Ovary (tissue), 9 donors: ENCODE results near the gene MAST4. TPM values are rescaled to one million over a fixed set of nuclear protein-coding genes. Genes with fewer than 3 reads are reported as not detected.
A peak's percentile ranks its signal among the peaks of the same experiment; 100 is the strongest.

Source experiments
- DNase-seq, 5 donors: peaks; one replicate each; pipeline ENCODE4 v3.0.0-alpha.2; 2019 to 2020
- H3K27ac ChIP-seq, 2 donors: fragments of 200-600 bp; one replicate each; pipeline versions ENCODE4 v1.5.1 to v1.8.0; 2019 to 2022
- H3K27me3 ChIP-seq: fragments of 200-600 bp; one replicate; pipeline ENCODE4 v1.8.0; 2022
- H3K36me3 ChIP-seq: fragments of 200-600 bp; sonication (generic); one replicate; pipeline ENCODE4 v1.5.1; 2019
- H3K4me1 ChIP-seq: one replicate; pipeline ENCODE4 v1.8.1; 2013; ENCODE audit warnings: mild to moderate bottlenecking, moderate library complexity; ENCODE audit not compliant: insufficient read depth
- H3K4me3 ChIP-seq: fragments of 200-600 bp; sonication (generic); one replicate; pipeline ENCODE4 v1.5.1; 2017
- H3K9me3 ChIP-seq, 2 donors: fragments of 200-600 bp in 1 of 2; sonication (generic) in 1 of 2; one replicate each; pipeline versions ENCODE4 v1.5.1 to v1.8.1; 2013 to 2019; ENCODE audit warnings: mild to moderate bottlenecking in 1 of 2, moderate library complexity in 1 of 2
- EP300 ChIP-seq: sonication (generic); formaldehyde crosslinking; IDR thresholded peaks from one replicate; pipeline ENCODE4 v1.6.1; 2017; ENCODE audit warnings: antibody characterized with exemption
- POLR2A ChIP-seq: fragments of 450-650 bp; IDR thresholded peaks from one replicate; pipeline ENCODE4 v1.6.1; 2017; ENCODE audit warnings: antibody characterized with exemption, mild to moderate bottlenecking, moderate library complexity
- WGBS, 3 donors: extraction: QIAGEN DNeasy Blood & Tissue Kit in 1 of 3; methylation state at CpG; one replicate each; pipeline versions ENCODE4 v1.1.5 to v1.1.7; 2013 to 2017; 5-methylcytosine and 5-hydroxymethylcytosine counted together
- intact Hi-C, 4 donors: fragments of 100-400 bp; cut with DNase I; formaldehyde crosslinking; loops; one replicate each; pipeline versions ENCODE4 v1.11.0 to v1.15.1; 2022 to 2023
- polyA plus RNA-seq, 2 donors: library from polyadenylated mRNA; stranded (reverse); fragments of 200-250 nt in 1 of 2; fragments of 350-450 nt in 1 of 2; fragmentation: Illumina TruSeq in 1 of 2; extraction: RNeasy Lipid Tissue Mini Kit (QIAGEN cat#74804) in 1 of 2; gene quantifications; one replicate each; pipeline ENCODE4 v1.2.3, GENCODE V29; 2013 to 2014
- total RNA-seq, 7 donors: library from RNA; depleted of rRNA in 2 of 7; stranded (reverse); fragments of >200 nt in 2 of 7; fragmentation: NEBNext Ultra II Directional in 3 of 7; extraction: Animal tissue kit (Norgen Biotek cat#: 25700) in 3 of 7; gene quantifications; one replicate each; pipeline versions ENCODE4 v1.1.0 to v1.2.4, GENCODE V29; 2016 to 2023
- TF ChIP-seq, protein P1 (sequence below), 3 donors: fragments of 450-650 bp in 2 of 3; fragments of 200-600 bp in 1 of 3; IDR thresholded peaks; one replicate each; pipeline versions ENCODE4 v1.5.1 to v1.8.0; 2016 to 2022; ENCODE audit warnings: antibody characterized with exemption in 3 of 3, mild to moderate bottlenecking in 1 of 3
- donor health status: DM: no; HTN: no; CAD: no; lungs with moderate emphysema.
- donor health status: DM: no; HTN: no; CAD: no.
- donor health status: Bipolar disorder and iron deficiency.
- donor health status: DM: yes; HTN: yes; CAD: no.
- donor health status: DM: no; HTN: no; CAD: no.
- donor health status: DM: yes; HTN: yes; CAD: no.

Gene MAST4
- total and polyA plus RNA-seq, 9 donors: 11.6 to 86.3 (median 57.6) TPM

DNA sequence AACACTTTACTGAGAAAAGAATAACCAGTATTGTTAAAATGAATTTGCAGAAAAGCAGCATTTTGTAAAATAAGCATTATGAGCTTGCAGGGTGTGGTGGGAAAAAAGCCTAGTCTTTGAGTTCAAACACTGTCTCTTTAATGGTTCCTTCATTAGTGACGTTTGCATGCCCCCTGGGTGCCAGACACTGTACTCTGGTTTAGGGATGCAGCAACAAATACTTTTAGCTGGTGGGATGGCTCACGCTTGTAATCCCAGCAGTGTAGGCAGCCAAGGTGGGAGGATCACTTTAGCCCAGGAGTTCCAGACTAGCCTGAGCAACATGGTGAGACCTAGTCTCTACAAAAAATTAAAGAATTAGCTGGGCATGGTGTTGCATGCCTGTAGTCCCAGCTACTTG, 62.3 kb downstream of the MAST4 start:
- intact Hi-C loops: no loop called here
- H3K4me1 ChIP-seq: peaks cover 10% of the 10 kb centered on the region
- H3K36me3 ChIP-seq: no peaks in the 10 kb centered on the region
- no peaks in the 10 kb centered on the region for H3K9me3 ChIP-seq
- H3K27me3 ChIP-seq: no peaks in the 10 kb centered on the region
- H3K27ac ChIP-seq: no peak overlapping the region
- 35 to 43% (median 41%) methylated on average over 2 of the region's 2 CpGs for WGBS, 3 donors
- no peak overlapping the region for H3K4me3 ChIP-seq
- no peak for DNase-seq
- TF ChIP-seq, protein P1, sequence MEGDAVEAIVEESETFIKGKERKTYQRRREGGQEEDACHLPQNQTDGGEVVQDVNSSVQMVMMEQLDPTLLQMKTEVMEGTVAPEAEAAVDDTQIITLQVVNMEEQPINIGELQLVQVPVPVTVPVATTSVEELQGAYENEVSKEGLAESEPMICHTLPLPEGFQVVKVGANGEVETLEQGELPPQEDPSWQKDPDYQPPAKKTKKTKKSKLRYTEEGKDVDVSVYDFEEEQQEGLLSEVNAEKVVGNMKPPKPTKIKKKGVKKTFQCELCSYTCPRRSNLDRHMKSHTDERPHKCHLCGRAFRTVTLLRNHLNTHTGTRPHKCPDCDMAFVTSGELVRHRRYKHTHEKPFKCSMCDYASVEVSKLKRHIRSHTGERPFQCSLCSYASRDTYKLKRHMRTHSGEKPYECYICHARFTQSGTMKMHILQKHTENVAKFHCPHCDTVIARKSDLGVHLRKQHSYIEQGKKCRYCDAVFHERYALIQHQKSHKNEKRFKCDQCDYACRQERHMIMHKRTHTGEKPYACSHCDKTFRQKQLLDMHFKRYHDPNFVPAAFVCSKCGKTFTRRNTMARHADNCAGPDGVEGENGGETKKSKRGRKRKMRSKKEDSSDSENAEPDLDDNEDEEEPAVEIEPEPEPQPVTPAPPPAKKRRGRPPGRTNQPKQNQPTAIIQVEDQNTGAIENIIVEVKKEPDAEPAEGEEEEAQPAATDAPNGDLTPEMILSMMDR (IDR thresholded peaks at IDR 0.05): no peak
- TF ChIP-seq POLR2A (no peak), EP300 (no peak)

- 94 to 98% (median 95%) methylated on average over 3 of the region's 3 CpGs for WGBS, 3 donors
- intact Hi-C loops: no loop called here
- Histone ChIP-seq H3K27ac (no peak overlapping the region), H3K4me1 (peaks cover 10% of the 10 kb centered on the region), H3K4me3 (no peak overlapping the region), H3K27me3 (no peaks in the 10 kb centered on the region), H3K36me3 (no peaks in the 10 kb centered on the region), H3K9me3 (no peaks in the 10 kb centered on the region)
- TF ChIP-seq EP300: no peak
- TF ChIP-seq, protein P1 (IDR thresholded peaks at IDR 0.05): no peak
- no peak for TF ChIP-seq POLR2A
- no peak for DNase-seq
Observed at GRCh38 chr5:66659780-66660179, 63.6 kb downstream of the MAST4 start.

DNA sequence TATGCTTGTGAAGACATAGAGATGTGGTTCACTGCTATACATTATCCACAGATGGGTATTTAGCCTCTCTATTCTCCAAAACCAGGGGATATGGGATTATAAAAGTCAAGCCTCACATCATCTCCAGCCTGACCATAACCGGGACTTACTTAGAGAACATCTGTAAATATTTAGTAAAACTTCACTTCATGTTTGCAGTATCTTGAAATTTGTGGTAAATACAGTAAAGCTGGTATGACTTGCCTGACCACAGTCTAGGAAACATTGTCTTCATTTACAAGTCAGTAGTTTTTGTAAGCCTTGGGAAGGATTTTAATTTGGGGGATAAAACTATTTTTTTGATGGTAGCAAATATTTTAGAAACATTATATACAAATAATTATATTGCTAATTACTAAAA, 64.2 kb downstream of the MAST4 start:
- peaks cover 7% of the 10 kb centered on the region for H3K4me1 ChIP-seq
- no peak for DNase-seq
- no peaks in the 10 kb centered on the region for H3K36me3 ChIP-seq
- 13 to 46% (median 24%) methylated on average over 1 of the region's 1 CpG for WGBS, 3 donors
- TF ChIP-seq EP300 (no peak), POLR2A (no peak)
- TF ChIP-seq, protein P1 (IDR thresholded peaks at IDR 0.05): no peak
- intact Hi-C loops: no loop called here
- no peak overlapping the region for H3K27ac ChIP-seq
- H3K9me3 ChIP-seq: no peaks in the 10 kb centered on the region
- H3K4me3 ChIP-seq: no peak overlapping the region
- no peaks in the 10 kb centered on the region for H3K27me3 ChIP-seq

GRCh38 chr5:66661149-66661548, 65.0 kb downstream of the MAST4 start:
- H3K9me3 ChIP-seq: no peaks in the 10 kb centered on the region
- no peaks in the 10 kb centered on the region for H3K27me3 ChIP-seq
- no peaks in the 10 kb centered on the region for H3K36me3 ChIP-seq
- 3 to 9% (median 8%) methylated on average over 3 of the region's 3 CpGs for WGBS, 3 donors
- no peak overlapping the region for H3K4me3 ChIP-seq
- H3K4me1 ChIP-seq: peaks cover 3% of the 10 kb centered on the region
- intact Hi-C loops: no loop called here
- peak; percentile 47 to 70 (median 61) for DNase-seq
- TF ChIP-seq, protein P1 (IDR thresholded peaks at IDR 0.05): no peak
- TF ChIP-seq POLR2A (no peak), EP300 (no peak)
- no peak overlapping the region for H3K27ac ChIP-seq
